Ascending aorta (tissue), 2 donors: ENCODE data around the gene BCAM. TPM values are rescaled to one million over a fixed set of nuclear protein-coding genes. Genes with fewer than 3 reads are reported as not detected.

Experiments
- DNase-seq, 2 donors: peaks; one replicate each; pipeline ENCODE4 v3.0.0-alpha.2; 2019; ENCODE audit warnings: low spot score in 2 of 2
- H3K27ac ChIP-seq, 2 donors: fragments of 200-600 bp; sonication (generic); one replicate each; pipeline ENCODE4 v1.5.1; 2016 to 2017; ENCODE audit warnings: mild to moderate bottlenecking in 1 of 2
- H3K27me3 ChIP-seq: fragments of 200-600 bp; sonication (generic); one replicate; pipeline ENCODE4 v1.5.1; 2017
- H3K36me3 ChIP-seq, 2 donors: fragments of 200-600 bp; sonication (generic); one replicate each; pipeline ENCODE4 v1.5.1; 2016
- H3K4me1 ChIP-seq, 2 donors: fragments of 200-600 bp; sonication (generic); one replicate each; pipeline ENCODE4 v1.5.1; 2016 to 2017; ENCODE audit warnings: mild to moderate bottlenecking in 1 of 2
- H3K4me3 ChIP-seq, 2 donors: fragments of 200-600 bp; sonication (generic); one replicate each; pipeline ENCODE4 v1.5.1; 2016 to 2017; ENCODE audit warnings: mild to moderate bottlenecking in 1 of 2
- H3K9me3 ChIP-seq, 2 donors: fragments of 200-600 bp; sonication (generic); one replicate each; pipeline ENCODE4 v1.5.1; 2016
- CTCF ChIP-seq, 3 experiments: fragments of 200-600 bp in 2 of 3; fragments of 450-650 bp in 1 of 3; sonication (generic) in 2 of 3; IDR thresholded peaks; one replicate each; pipeline ENCODE4 v1.5.1; 2016 to 2019; ENCODE audit warnings: antibody characterized with exemption in 3 of 3, mild to moderate bottlenecking in 1 of 3, moderate library complexity in 1 of 3
- intact Hi-C: fragments of 100-400 bp; cut with DNase I; formaldehyde crosslinking; loops from one replicate; pipeline ENCODE4 v1.15.1; 2023
- total RNA-seq: library from RNA; depleted of rRNA; stranded (reverse); fragments of >200 nt; gene quantifications from one replicate; pipeline ENCODE4 v1.1.0, GENCODE V29; 2016

BCAM gene
- total RNA-seq, 1 donor from 2014 or later, result 832 TPM

- no peak overlapping the region for H3K27ac ChIP-seq
- H3K4me3 ChIP-seq, result no peak overlapping the region
- H3K9me3 ChIP-seq, result no peaks in the 10 kb centered on the region
- no peak for DNase-seq
- H3K27me3 ChIP-seq, result no peaks in the 10 kb centered on the region
- intact Hi-C loops, result no loop called here
- no peak for TF ChIP-seq CTCF (IDR thresholded peaks at IDR 0.05)
- H3K4me1 ChIP-seq, result no peaks in the 10 kb centered on the region
- H3K36me3 ChIP-seq, result no peaks in the 10 kb centered on the region
Observed at GRCh38 chr19:44785271-44785670, 23.6 kb upstream of the BCAM start.

- Histone ChIP-seq H3K27ac (no peak overlapping the region), H3K4me1 (no peaks in the 10 kb centered on the region), H3K4me3 (no peak overlapping the region), H3K27me3 (no peaks in the 10 kb centered on the region), H3K36me3 (no peaks in the 10 kb centered on the region), H3K9me3 (no peaks in the 10 kb centered on the region)
- no peak for TF ChIP-seq CTCF (IDR thresholded peaks at IDR 0.05)
- DNase-seq, result no peak
- intact Hi-C loops, result no loop called here
Observed at GRCh38 chr19:44785993-44786392, 22.9 kb upstream of the BCAM start.

DNA sequence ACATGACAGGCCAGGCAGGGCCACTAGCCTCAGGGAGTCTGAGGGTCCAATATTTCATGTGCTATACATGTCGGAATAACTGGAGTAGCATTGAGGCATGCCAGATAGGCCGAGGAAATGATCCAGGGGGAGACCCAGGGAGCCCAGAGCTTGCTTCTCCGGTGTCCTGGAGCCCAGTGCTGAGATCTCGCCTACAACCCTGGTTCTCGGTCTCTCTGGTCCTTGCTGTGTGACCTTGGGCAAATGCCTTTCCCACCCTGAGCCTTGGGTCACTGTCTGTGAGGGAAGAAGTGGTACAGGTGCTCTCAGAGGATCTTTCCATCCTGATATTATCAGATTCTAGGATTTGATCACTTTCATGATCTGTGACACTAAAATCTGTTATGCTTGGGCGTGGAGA is 19.9 kb upstream of the BCAM start:
- Histone ChIP-seq H3K9me3 (no peaks in the 10 kb centered on the region), H3K4me3 (no peak overlapping the region), H3K27ac (no peak overlapping the region), H3K36me3 (no peaks in the 10 kb centered on the region), H3K4me1 (no peaks in the 10 kb centered on the region), H3K27me3 (no peaks in the 10 kb centered on the region)
- intact Hi-C loops, result no loop called here
- no peak for DNase-seq
- no peak for TF ChIP-seq CTCF (IDR thresholded peaks at IDR 0.05)

DNA sequence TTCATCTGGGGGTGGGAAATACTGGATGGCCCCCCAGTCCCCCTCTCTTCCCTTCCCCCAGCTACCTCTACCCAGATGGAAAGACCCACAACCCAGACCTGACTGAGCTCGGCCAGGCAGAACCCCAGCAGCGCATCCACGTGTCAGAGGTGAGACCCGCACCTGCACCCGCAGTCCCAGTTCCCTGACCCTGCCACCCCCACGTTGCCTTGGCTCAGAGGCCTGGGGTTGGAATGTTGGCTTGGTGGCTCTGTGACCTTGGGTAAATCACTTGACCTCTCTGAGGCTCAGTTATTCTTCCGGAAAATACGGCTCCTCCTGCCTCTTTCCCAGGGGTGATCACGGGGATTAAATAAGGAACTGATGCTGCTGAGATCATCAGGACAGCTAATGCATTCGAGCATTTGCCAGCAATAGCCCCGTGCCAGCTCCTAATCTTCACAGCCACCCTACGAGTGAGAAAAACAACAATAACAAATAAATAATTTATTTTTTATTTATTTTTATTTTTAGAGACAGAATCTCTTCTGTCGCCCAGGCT is 18.9 kb upstream of the BCAM start:
- intact Hi-C loops, result no loop called here
- Histone ChIP-seq H3K36me3 (no peaks in the 10 kb centered on the region), H3K27ac (no peak overlapping the region), H3K4me3 (no peak overlapping the region), H3K4me1 (no peaks in the 10 kb centered on the region), H3K27me3 (no peaks in the 10 kb centered on the region), H3K9me3 (no peaks in the 10 kb centered on the region)
- DNase-seq, result no peak
- TF ChIP-seq CTCF (IDR thresholded peaks at IDR 0.05), result no peak

DNA sequence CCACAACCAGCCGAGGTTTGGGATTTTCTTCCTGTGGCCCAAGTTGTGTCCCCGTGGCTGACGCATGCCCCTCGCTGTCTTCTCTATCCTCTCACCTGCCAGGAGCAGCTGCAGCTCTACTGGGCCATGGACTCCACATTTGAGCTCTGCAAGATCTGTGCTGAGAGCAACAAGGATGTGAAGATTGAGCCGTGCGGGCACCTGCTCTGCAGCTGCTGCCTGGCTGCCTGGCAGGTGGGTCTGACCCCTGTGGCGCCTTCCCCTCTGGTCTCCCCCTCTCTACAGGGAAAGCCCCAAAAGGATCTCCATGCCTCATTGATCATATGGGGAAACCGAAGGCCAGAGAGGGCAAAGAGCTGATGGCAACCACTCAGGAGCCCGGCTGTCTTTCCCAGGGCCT is 16.6 kb upstream of the BCAM start:
- intact Hi-C loops, result no loop called here
- H3K27me3 ChIP-seq, result no peaks in the 10 kb centered on the region
- no peak for DNase-seq
- no peak for TF ChIP-seq CTCF (IDR thresholded peaks at IDR 0.05)
- no peaks in the 10 kb centered on the region for H3K36me3 ChIP-seq
- no peak overlapping the region for H3K4me3 ChIP-seq
- peaks cover 4 to 9% of the 10 kb centered on the region in 2 donors for H3K4me1 ChIP-seq
- H3K27ac ChIP-seq, result no peak overlapping the region
- H3K9me3 ChIP-seq, result no peaks in the 10 kb centered on the region

- no peaks in the 10 kb centered on the region for H3K36me3 ChIP-seq
- intact Hi-C loops, result no loop called here
- TF ChIP-seq CTCF (IDR thresholded peaks at IDR 0.05), result no peak
- H3K27ac ChIP-seq, result no peak overlapping the region
- peaks cover 4 to 9% of the 10 kb centered on the region in 2 donors for H3K4me1 ChIP-seq
- H3K9me3 ChIP-seq, result no peaks in the 10 kb centered on the region
- H3K27me3 ChIP-seq, result no peaks in the 10 kb centered on the region
- no peak for DNase-seq
- no peak overlapping the region for H3K4me3 ChIP-seq
Observed at GRCh38 chr19:44794610-44795009, 14.3 kb upstream of the BCAM start.
